Measurements from ENCODE around the gene CACNA1I. TPM values are rescaled to one million over a fixed set of nuclear protein-coding genes. Genes with fewer than 3 reads are reported as not detected.

Gene CACNA1I
- total and polyA plus RNA-seq, 7 donors = under 0.01 to 0.95 (median 0.15) TPM; not detected in 3

DNA sequence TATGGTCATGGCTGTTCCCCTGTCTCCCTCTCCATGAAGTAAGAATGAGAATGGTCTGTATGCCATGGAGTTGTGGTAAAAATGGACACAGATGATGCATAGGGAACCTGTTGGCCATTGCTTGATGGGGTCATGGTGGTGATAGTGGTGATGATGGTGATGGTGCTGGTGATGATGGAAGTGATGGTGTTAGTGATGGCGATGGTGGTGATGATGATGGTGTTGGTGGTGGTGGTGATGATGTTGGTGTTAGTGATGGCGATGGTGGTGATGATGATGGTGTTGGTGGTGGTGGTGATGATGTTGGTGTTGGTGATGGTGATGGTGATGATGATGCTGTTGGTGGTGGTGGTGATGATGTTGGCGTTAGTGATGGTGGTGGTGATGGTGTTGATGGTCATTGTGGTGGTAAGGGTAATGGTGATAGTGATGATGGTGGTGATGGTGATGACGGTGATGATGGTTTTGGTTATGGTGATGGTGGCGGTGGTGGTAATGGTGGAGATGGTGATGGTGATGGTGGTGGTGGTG lies 5.1 kb upstream of the CACNA1I start:
- H3K36me3 ChIP-seq = no peaks in the 10 kb centered on the region
- H3K4me3 ChIP-seq = no peak overlapping the region
- H3K9me3 ChIP-seq = no peaks in the 10 kb centered on the region
- H3K27ac ChIP-seq = no peak overlapping the region
- WGBS, 2 donors = 96 to 97% methylated on average over 5 of the region's 5 CpGs
- no peaks in the 10 kb centered on the region for H3K4me1 ChIP-seq
- no peak for TF ChIP-seq POLR2AphosphoS5 (IDR thresholded peaks at IDR 0.05)
- no peak for TF ChIP-seq POLR2A (IDR thresholded peaks at IDR 0.05)
- TF ChIP-seq EP300 (IDR thresholded peaks at IDR 0.05) = no peak
- TF ChIP-seq, protein P1, sequence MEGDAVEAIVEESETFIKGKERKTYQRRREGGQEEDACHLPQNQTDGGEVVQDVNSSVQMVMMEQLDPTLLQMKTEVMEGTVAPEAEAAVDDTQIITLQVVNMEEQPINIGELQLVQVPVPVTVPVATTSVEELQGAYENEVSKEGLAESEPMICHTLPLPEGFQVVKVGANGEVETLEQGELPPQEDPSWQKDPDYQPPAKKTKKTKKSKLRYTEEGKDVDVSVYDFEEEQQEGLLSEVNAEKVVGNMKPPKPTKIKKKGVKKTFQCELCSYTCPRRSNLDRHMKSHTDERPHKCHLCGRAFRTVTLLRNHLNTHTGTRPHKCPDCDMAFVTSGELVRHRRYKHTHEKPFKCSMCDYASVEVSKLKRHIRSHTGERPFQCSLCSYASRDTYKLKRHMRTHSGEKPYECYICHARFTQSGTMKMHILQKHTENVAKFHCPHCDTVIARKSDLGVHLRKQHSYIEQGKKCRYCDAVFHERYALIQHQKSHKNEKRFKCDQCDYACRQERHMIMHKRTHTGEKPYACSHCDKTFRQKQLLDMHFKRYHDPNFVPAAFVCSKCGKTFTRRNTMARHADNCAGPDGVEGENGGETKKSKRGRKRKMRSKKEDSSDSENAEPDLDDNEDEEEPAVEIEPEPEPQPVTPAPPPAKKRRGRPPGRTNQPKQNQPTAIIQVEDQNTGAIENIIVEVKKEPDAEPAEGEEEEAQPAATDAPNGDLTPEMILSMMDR (IDR thresholded peaks at IDR 0.05) = no peak
- DNase-seq = no peak
- H3K27me3 ChIP-seq = peaks cover 0 to 31% (median 0%) of the 10 kb centered on the region in 3 donors
- intact Hi-C loops (cut with DNase I) = no loop called here

DNA sequence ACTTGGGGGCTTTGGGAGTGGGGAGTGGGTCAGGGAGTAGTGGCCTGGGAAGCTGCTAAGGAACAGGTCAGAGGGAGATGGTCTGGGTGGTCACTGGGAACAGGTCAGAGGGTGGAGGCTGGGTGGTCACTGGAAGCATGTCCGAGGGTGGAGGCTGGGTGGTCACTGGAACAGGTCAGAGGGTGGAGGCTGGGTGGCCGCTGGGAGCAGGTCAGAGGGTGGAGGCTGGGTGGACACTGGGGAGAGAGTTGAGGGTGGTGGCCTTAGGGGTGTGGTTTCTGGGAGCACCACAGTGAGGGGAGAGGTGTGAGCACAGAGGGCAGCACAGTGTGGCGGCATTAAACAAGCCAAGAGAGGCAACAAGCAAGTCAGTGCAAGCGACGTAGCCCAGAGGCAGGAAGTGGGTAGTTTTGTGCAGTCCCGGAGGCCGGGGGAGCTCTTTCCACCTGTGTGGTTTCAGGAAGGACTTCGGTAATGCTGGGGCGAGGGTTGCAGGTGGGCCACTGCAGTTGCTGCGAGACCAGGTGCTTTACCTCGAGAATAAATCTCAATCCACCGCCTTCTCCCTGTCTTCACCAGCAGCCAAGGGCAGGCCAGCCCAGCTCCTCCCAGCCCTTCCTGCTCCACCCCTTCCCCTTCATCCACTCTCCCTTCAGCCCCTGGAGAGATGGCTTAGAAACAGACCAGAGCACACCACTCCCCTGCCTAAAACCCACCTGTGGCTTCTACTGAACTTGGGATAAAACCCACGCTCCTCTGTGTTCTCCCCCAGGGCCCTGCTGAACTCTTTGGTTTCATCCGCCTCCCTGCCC lies 3.2 kb upstream of the CACNA1I start:
- DNase-seq = no peak
- Histone ChIP-seq H3K27ac (no peak overlapping the region), H3K4me3 (no peak overlapping the region), H3K4me1 (no peaks in the 10 kb centered on the region), H3K27me3 (peaks cover 0 to 20% (median 0%) of the 10 kb centered on the region in 3 donors), H3K36me3 (no peaks in the 10 kb centered on the region), H3K9me3 (no peaks in the 10 kb centered on the region)
- TF ChIP-seq, protein P1 (IDR thresholded peaks at IDR 0.05) = no peak
- no peak for TF ChIP-seq POLR2AphosphoS5 (IDR thresholded peaks at IDR 0.05)
- no peak for TF ChIP-seq EP300 (IDR thresholded peaks at IDR 0.05)
- TF ChIP-seq POLR2A (IDR thresholded peaks at IDR 0.05) = no peak
- WGBS, 2 donors = 48 to 62% methylated on average over 14 of the region's 14 CpGs
- intact Hi-C loops (cut with DNase I) = no loop called here

DNA sequence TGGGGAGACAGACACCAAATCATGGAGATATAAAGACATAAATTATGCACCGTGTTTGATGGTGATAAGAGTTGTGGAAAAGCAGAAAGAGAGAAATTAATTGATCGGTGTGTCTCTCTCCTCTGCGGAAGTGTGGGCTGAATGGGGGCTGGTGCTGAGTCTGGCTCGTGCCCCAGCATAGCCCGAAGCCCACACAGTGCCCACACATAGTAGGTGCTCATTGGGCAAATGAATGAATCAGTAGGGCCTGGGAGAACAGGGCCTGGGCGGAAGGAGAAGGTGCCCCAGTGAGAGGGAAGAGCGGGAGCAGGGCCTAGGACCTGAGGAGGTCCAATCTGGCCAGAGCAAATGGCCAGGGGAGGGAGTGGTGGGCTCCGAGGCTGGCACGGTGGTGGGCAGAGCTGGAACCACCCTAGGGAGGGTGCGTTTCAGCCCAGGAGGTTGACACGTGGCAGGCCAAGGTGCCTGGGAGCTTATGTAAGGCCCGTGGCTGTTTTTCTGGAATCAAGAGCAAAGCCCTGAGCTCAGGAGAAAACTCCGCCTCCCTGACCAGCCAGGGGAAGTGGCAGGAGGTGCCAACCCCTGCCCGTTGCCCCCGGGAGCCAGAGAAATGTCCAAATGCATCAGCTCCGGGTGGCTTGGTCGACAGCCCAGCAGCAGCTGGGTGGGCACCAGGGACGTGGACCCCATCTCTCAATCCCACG lies 2.1 kb upstream of the CACNA1I start:
- Histone ChIP-seq H3K9me3 (no peaks in the 10 kb centered on the region), H3K36me3 (no peaks in the 10 kb centered on the region), H3K4me1 (no peaks in the 10 kb centered on the region), H3K27me3 (peaks cover 0 to 16% (median 0%) of the 10 kb centered on the region in 3 donors), H3K4me3 (no peak overlapping the region), H3K27ac (no peak overlapping the region)
- WGBS, 2 donors = 70 to 85% methylated on average over 19 of the region's 19 CpGs
- DNase-seq = no peak
- TF ChIP-seq EP300 (IDR thresholded peaks at IDR 0.05) = no peak
- no peak for TF ChIP-seq POLR2AphosphoS5 (IDR thresholded peaks at IDR 0.05)
- TF ChIP-seq, protein P1 (IDR thresholded peaks at IDR 0.05) = no peak
- no peak for TF ChIP-seq POLR2A (IDR thresholded peaks at IDR 0.05)
- intact Hi-C loops (cut with DNase I) = no loop called here

DNA sequence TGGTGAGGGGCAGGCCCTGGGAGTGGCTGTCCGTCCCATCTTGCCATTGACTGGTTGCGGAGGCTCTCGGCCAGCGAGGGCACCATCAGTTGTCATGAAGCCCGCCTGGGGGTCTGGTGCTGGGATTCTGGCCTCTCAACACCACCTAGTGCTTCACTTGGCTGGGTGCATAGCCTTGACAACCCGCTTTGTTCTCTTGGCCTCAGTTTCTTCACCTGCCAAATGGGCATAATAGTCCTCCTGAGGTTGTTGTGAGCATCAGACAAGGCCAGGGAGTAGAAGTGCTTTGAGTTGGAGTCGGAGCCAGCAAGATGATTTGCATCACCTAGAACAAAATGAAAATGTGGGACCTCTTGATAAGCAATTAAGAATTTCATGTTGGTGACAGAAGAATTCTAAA lies 1.5 kb upstream of the CACNA1I start:
- Histone ChIP-seq H3K27ac (no peak overlapping the region), H3K4me1 (no peaks in the 10 kb centered on the region), H3K36me3 (no peaks in the 10 kb centered on the region), H3K9me3 (no peaks in the 10 kb centered on the region), H3K27me3 (peaks cover 0 to 12% (median 0%) of the 10 kb centered on the region in 3 donors), H3K4me3 (no peak overlapping the region)
- DNase-seq = no peak
- intact Hi-C loops (cut with DNase I) = no loop called here
- TF ChIP-seq, protein P1 (IDR thresholded peaks at IDR 0.05) = no peak
- TF ChIP-seq POLR2AphosphoS5 (IDR thresholded peaks at IDR 0.05) (no peak), POLR2A (IDR thresholded peaks at IDR 0.05) (no peak), EP300 (IDR thresholded peaks at IDR 0.05) (no peak)
- WGBS, 2 donors = 95% methylated on average over 7 of the region's 7 CpGs

Data from sigmoid colon (tissue), 7 donors.